Measurements from ENCODE around the gene PACRGL.

The PACRGL gene

DNA sequence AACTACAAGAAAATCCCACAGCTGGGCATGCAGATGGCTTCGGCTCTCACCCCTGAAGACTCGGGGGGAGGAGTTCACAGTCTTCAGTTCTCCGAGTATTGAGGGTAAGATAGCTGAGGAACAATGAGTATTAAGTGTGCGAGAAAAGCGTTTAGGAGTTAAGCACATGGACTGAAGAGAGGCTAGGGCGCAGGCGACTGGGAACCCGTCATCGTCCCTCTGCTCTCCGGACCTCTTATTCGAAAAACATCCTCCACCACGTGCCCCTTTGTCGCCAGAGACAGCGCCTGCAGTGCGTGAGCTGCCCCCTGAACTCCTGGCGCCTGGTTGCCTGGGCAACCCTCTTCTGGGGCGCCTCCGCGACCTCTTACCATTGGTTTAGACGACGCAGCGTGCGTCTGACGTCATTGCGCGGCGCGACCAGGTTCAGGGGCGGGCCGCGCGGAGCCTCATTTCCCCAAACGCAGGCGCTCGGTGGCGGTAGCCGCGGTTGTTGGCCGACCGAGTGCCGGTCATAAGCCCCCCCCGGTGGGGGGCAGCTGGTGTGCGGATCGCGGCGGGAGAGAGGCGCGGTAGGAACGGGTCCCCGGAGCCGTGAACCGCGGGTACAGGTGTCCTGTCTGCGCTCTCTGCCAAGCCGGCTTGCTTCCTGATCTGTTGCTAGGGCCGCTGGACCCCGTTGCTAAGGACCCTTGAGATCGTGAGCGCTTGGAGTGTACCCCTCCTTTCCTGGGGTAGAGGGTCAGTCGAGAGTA is at the start of gene PACRGL:
PACRGL (plus strand) TSS at position 452 of the 755 bp plus-strand sequence. CDS start 4,024 bp downstream, outside the sequence.
- DNase-seq = peak; percentile 85 to 88

DNA sequence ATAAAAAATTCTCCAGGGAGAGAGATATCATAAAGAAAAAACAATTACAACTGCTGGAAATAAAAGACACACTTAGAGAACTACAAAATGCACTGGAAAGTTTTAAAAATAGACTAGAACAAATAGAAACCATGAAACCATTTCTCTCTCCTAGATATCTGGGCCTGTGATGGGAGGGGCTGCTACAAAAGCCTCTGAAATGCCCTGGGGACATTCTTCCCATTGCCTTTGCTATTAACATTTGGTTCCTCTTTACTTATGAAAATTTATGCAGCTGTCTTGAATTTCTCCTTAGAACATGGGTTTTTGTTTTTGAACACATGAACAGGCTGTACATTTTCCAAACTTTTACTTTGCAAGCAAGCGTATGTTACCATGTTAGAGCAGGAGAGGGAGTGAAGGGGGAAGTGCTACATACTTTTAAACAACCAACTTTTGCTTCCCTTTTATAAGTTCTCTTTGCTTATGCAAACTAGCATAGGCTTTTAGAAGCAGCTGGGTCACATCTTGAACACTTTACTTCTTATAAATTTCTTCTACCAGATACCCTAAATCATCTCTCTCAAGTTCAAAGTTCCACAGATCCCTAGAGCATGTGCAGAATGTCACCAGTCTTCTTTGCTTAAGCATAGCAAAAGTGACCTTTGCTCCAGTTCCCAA is 47.9 kb upstream of the PACRGL start:
- peak in 1 of 2 experiments; percentile 1 for DNase-seq

DNA sequence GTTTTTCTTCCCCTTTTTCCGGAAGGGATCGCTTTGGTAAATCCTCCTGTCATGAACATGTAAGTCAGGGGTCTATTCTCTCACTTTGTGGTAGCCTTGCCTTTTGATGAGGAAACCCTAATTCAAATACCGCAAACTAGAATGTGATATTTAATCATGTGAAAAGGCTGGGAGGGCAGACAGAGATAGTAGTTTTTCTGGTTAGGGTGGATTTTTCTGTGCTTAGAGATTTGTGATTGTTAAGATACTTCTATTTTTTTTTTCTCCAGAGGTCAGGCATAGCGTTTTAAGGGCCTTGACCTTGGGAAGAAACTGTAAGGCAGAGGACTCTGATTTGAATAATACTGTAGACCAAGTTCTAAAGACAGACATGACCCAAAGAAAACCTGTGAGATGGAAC is 41.8 kb upstream of the PACRGL start:
- no peak for DNase-seq

DNA sequence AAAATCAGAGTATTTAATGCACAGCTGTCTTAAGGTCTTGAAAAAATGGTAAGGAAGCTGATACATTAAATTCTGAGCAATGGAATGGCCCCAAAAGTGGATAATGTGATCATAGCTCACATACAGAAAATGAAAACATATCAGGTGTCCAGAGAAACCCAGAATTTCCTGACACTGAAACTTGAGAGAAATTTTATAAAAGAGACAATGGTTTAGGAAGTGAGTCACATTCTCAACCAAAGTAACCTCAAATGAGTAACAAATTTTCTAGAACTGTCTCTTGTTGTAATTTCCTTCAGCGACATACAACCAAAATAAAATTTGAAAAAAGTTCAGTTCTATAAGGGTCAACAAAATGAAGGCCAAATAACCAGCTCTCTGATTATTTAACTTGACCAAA is 37.4 kb upstream of the PACRGL start:
- DNase-seq = no peak

DNA sequence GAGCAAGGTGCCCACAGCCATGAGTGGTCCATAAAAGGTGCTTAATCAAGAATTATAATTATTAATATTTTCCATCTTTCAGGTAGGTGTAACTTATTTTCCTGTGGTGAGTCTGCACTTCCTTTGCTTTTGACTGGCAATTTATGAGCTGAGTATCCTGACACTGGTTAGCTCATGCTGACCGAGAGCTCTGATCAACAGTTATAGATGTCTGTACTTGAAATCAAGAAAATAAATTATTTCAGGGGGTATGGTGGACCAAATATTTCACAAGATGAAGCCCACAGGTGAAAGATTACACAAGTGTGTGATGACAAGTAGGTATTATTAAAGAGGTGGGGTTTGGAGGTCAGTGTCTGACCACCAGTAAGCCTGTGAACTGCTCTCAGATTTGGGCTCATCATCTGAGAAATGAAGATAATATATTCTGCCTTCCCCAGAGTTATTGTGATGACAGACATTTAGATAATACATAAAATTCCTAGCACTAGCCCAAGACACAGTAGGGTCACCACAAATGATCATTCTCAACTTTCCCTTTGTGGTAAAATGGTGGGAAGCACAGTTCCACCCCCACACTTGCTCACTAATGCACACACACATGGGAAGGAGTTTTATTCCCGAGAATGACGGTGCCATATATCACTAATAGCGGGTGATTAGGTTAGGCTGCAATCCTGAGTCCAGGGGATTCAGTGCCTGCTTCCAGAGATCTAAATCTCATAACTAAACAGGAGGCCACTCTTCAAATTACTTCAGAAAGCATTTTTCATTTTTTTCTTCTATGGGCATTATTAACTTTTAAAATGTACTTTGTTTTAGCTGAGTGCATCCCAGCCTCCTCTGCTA is 34.0 kb upstream of the PACRGL start:
- no peak for DNase-seq

DNA sequence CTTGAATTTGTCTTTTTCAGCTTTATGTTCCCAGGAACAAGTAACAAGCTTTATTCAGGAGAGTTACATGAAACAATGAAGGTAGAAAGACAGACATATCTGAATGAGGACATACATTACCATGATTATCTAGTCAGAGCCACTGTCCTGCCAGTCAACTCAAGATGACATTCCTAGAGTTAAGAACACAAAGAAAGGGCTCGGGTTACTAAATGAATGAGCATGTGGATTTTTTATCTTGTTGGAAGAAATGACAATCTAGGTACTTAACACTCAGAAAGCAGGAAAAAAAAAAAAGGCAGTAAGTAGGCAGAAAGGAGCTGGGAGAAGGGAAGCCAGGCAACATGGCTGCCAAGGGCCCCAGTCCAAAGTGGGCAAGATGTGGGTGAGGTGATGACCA is 28.0 kb upstream of the PACRGL start:
- DNase-seq = no peak

DNA sequence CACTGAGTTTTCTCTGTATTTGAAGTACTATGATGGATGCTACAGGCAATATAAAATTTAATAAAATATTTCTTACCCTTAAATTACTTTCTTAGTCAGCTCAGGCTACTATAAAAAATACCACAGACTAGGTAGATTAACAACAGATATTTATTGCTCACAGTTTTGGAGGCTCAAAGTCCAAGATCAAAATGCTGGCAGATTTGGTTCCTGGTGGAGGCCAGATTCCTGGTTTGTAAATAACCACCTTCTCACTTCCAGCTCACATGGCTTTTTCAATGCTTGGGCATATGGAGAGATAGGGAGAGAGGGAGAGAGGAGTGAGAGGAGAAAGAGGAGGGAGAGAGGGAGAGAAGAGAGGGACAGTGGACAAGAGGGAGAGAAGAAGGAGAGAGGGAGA is 24.5 kb upstream of the PACRGL start:
- no peak for DNase-seq

DNA sequence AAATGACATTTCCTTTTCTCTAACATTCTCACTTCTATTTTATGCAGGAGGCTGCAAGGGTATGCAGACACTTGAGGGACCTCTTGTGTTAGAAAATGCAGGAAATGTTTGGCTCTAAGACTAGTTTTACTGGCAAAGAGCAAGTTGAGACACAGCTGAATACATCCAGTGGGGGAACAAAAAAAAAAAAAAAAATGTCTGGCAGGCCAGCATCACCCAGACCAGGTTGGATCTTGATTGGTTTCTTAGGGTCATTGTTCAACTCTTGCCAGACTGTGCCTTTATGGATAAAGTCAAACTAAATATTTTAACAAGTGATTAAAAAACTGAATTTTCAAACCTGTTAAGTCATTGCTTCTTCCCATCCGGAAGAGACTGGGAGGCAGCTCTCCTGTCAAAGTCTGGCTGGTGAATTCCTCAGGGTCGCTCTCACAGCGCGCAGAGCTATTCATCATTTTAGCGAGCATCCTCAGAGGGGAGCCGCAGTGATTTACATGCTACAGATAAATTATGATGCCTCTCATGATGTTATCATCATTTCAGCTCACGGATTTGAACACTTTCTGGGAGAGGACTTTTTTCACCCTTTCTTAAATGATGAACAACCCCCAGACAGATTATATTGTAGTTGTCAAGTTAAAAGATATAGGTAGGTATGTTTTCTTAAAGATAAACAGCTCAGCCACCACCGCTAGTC is 23.6 kb upstream of the PACRGL start:
- DNase-seq = no peak

DNA sequence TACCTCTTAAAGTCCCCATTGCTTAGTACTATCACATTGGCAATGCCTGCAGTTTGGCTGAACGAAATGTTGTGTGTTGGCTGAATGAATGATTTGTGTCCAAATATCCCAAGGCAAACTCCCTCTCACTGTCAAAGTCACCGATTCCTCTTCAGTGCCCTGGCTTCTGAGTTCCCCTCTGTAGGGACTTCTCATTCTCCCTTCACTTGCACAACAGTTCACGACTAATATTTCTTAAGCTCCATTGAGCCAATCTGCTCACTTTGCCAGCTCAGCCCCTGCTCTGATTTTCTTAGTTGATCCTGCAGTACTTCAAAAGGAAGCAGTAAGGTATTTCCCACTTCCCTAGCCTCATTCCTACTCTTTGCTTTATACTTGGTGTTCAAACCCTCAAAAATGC is 21.9 kb upstream of the PACRGL start:
- DNase-seq = no peak

DNA sequence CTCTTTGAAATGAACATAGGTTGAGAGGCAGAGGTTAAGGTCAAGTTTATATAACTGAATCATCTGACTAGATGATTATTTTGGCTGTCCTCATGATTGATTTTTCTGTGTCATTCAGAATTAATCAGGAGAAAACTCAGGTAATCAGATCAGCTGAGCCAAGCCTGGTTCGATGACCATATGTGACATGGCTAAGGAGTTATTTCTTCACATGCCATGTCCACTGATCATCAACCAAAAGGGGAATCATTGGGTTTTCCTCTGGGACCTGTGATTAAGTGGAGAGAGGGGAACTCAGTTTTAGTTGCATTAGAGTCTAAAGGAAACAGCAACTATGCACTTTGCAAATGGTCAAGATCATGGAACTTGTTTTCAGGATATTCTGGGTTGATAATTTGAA is 20.3 kb upstream of the PACRGL start:
- DNase-seq = no peak

DNA sequence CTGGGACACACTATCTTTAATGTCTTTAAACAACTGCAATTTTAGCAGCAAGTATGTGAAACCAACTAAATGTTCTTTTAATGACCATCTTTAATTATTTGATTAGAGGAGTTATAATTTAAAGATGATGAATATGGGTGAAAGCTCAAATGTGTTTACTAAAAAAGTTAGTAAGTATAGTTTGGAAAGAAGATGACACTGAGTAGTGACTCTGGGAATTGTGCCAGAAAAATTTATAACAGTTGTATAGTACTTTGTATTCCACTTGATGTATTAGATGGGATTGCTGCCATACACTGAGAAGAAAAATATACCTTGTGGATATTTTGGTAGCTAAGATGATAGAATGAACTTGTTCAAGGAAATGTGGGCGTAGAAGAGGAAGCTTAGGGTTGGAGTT is 19.5 kb upstream of the PACRGL start:
- no peak for DNase-seq

DNA sequence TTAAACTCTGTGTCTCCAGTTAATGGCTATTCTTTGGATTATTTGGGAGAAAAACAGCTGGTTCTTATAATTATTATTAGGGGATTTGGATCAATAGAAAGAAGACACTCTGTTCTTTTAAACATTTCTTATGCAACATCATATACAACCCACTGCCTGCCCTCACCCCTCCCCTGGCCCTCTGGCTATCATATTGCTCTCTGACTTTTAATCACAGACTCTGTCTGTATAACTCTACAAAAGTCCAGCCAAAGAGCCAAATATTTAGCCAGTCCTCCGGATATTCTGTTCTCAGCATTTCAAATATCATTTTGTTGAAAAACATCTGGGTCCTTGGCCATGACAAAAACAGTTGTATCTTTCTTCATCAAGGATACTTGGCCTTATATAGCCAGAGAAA is 19.0 kb upstream of the PACRGL start:
- DNase-seq = no peak

DNA sequence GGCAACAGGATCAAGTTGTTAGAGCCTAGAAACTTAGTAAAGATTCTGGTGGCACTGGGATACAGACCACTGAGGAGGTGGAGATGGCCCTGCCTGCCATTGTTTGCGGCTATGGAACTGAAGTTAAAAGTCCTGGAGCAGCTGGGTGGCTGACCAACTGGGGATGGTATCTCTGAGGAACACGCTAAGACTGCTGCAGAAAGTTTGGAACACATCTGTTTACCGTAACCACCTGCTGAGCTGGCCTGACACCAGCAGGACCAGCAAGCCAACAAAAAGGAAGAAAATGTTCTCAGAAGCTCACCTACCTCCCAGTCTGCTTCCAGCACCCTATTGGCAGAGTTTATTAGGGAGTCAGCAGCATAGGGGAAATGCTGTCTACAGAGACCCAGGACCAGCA is 17.4 kb upstream of the PACRGL start:
- no peak for DNase-seq

DNA sequence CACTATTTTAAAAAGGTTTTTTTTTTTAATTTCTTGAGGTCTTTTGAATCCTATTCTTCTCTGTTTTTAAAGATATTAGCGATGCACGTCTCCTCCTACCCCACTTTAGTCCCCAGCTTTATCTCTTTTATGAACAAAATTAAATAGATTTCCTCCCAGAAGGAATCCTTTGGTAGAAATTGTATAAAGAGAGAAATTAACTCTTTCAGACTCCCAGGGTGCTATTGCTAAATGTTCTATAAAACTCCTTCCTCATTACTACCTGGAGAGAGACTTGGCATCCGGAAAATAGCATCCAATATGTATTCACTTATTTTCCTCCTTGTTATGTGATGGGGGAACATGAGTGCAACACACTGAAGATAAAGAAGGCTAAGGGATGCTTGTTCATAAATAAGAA is 16.5 kb upstream of the PACRGL start:
- no peak for DNase-seq

DNA sequence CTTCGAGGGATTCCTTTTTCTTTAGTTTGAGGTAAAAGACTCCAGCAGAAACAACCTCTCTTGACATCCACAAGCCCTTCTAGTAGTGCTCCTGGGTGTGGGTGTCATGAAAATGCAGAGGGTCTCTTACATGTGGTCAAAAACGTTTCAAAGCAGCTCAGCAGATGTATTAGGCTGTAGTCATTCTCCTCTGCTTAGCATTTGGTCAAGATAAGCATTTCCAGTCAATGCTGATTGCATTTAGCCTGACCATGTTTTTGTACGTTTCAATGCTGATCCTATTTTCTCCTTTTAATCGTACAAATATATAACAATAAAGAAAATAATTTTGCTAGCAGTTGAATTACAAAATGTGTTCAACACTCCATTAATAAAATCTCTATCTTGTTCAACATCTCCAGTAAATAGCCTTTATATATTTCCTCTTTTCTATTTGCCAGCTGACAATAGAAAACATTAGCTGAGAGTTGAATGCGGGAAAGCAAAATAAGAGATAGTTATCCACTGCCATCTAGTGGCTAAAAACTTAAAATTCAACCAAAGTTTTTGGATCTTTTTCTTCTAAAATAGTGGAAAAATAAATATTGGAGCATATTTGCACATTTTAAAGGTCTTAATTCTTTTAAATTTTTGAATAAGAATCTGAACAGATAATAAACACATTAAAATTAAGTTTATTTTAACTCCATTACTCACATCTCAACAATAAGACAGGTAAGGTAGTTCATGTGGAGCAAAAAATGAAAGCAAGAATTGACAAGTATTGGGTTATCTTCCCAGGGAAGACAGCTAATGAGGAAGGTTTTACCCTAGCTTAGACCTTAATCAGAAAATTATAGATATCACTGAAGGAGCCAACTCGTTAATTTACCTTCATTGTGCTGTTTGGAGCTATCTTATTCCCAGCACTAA is 15.2 kb upstream of the PACRGL start:
- peak; percentile 36 to 57 for DNase-seq

DNA sequence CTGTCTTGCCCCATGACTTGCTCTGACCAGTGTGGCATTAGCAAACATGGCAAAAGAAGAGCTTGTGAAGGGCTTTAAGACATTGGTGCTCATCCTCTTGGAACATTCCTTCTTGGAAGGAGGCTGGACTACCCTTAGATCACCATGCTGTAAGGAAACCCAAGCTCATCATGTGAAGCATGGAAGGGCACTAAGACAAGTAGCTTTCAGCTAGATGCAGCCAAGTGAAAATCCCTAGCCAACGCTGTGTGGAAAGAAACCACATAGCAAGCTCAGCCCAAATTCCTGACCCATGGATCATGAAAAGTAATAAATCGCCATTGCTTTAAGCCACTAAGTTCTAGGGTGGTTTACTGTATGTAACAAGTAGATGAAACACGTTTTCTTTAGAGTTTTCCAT is 12.4 kb upstream of the PACRGL start:
- no peak for DNase-seq

DNA sequence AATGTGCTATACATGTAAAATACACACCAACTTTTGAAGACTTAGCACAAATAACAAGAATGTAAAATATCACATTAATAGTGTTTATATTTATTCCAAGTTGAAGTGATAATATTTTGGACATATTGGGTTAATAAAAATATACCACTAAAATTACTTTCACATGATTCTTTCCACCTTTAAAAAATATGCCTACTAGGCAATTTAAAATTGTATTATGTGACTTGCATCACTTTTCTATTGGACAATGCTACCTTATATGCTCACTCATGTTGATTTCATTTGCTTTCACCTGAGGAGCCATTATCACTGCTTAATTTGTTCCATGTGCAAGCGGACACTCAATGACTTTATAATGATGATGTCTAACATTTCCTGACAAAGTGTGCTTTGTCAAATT is 3.4 kb upstream of the PACRGL start:
- DNase-seq = no peak

DNA sequence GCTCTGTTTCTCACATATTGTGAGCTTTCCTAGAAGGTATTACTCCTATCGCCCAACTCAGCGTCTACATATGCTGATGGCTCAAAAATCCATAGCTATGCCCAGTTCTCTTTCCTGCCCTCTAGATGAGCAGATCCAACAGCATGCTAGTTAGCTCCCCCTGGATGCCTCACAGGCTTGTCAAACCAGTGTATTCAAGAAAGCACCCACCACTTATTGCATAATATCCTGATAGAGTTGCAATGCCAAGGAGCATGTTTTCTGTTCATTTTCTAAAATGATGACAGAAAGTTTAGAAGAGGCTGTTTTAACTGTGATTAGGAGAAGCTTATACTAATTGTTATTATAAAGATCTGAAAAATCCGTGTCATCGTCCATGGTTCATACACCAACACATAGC is 1.9 kb upstream of the PACRGL start:
- peak; percentile 50 for DNase-seq

DNA sequence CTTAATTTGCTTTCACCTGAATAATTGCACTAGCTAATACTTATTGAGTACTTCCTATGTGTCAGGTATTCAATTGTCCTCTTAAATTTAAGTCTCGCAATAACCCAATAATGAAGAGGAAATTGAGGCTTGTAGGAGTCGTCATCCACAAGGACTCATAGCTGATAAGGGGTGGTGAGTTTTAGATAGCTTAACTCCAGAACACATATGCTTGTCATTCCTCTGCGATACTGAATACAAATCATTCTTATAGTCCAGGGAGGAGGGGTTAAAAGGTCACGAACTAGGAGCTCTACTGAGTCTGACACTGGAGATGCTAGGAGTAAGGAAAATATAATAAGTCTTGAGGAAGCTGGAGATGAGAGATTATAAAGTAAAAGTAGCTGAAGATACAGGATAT is 1.4 kb upstream of the PACRGL start:
- no peak for DNase-seq

DNA sequence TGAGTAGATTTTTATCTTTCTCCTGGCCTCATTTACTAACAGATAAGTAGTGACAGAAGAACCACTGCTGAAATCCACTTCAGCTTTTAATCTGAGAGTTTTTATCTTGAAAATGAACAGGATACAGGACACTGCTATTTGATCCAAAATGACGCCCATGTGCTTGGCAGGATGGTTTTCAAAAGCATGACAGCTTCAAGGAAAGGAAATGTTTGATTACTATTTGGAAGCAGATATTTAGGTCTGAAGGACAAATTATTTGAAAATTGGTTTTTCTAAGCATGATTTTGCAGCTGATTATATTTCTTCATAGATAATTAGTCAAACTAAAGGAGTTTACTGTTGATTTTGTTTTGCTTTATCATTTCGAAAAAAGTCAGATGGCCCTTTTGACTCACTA is 11.1 kb downstream of the PACRGL start:
- no peak for DNase-seq

DNA sequence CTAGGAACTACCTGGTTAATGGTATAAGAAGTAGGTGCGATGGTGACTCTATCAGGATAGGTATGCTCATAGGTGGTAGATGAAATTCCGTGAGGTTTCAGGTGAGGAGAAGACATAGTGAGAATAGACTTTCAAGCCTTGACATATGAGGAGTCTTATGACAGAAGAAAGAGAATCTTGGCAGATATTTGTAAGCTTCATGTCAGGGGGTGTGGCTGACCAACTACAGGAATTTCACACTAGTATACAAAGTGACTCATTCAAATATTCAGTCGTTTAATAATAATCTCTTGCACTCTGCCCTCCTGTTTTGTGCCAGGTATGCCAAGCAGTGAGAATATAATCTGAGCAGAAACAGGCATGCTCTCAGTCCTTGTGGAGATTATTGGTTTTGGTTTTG is 22.8 kb downstream of the PACRGL start:
- DNase-seq = no peak

DNA sequence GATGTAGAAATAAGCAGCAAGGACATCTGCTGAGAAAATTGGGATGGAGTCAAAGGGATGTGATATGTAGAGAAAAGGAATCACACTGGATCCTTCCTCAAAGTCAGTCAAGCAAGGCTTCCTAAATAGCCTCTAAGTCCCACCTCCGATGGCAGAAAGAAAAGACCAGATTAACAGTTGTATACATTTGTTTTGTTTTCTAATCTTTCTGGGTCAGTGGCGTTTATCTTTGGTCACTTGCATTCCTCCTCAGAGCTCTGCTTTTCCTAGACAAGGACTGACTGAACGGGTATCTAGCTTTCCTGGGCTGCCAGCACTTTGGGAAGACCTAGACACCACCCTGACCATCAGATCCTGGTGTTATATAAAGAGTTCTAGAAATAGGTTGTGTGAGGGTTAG is 23.2 kb downstream of the PACRGL start:
- DNase-seq = no peak
